HCEC 1CT (cell line): Measurements from ENCODE around the gene PSMD13.
"Not testable (repeated sequence)": the region's sequence is repeated elsewhere in the genome, so short reads cannot be mapped to it uniquely, and the experiment has no call there.

Experiments
- DNase-seq: peaks from one replicate; pipeline ENCODE4 v3.0.0-alpha.2; 2017

The PSMD13 gene

DNA sequence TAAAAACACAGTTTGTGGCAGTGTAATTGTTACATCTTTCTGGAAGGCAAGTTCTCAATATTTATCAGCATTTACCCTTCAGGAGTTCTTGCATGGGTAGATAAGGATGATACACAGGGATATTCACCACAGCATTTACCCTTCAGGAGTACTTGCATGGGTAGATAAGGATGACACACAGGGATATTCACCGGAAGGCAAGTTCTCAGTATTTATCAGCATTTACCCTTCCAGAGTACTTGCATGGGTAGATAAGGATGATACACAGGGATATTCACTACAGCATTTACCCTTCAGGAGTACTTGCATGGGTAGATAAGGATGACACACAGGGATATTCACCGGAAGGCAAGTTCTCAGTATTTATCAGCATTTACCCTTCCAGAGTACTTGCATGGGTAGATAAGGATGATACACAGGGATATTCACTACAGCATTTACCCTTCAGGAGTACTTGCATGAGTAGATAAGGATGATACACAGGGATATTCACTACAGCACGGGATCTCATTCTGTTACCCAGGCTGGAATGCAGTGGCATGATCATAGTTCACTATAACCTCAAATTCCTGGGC, 16.0 kb upstream of the PSMD13 start:
- not testable (repeated sequence) for DNase-seq

DNA sequence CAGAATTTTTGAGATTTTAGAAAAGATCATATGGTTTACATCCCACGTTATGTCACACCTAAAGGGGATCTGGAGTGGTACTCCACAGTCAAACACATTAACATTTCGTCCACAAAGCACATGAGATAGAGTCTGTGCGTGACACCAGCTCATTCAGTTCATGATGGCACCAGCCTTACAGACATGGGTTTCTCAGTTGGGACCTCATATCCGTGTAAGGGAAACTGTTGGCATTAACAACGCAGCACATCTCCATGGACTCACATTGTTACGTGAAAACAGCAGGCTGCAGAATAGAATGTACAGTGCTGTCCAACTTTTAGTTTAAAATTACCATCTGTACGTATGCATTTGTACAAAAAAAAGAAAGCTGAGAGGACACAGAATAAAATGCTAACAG, 15.2 kb upstream of the PSMD13 start:
- DNase-seq = no peak

DNA sequence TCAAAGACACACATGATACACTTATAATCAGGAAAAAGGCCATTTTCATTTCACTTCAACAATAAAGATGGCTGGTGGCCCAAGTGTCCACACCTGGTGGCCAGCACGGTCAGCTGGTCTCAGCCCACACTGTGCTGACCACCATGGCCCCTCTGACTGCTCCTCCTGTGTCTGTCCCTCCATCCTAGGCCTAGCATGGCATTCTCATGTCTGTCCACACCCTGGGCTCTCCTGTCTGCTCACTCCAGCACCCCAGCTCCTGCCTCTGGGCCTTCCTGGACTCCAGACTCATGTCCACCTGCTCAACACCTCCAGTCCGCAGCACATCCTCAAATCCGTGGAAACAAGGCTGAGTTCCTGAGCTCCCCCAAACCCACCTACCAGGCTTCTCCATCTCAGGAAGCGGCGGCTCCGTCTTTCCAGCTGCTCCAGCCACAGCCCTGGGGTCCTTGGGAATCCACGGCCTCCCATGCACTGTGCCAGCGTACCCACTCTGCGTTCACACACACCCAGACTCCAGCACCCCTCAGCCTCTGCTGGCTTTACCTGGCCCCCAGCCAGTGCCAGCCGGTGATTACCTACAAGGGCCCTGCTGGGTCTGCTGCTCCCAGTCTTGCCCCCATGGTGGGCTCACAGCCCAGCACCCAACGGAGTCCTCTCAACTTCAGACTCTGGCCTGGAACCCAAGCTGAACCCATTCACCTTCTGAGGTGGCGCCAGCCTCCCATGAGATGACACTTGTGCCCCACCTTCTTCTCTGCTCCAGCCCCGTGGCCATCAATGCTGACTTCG, 14.6 kb upstream of the PSMD13 start:
- no peak for DNase-seq

DNA sequence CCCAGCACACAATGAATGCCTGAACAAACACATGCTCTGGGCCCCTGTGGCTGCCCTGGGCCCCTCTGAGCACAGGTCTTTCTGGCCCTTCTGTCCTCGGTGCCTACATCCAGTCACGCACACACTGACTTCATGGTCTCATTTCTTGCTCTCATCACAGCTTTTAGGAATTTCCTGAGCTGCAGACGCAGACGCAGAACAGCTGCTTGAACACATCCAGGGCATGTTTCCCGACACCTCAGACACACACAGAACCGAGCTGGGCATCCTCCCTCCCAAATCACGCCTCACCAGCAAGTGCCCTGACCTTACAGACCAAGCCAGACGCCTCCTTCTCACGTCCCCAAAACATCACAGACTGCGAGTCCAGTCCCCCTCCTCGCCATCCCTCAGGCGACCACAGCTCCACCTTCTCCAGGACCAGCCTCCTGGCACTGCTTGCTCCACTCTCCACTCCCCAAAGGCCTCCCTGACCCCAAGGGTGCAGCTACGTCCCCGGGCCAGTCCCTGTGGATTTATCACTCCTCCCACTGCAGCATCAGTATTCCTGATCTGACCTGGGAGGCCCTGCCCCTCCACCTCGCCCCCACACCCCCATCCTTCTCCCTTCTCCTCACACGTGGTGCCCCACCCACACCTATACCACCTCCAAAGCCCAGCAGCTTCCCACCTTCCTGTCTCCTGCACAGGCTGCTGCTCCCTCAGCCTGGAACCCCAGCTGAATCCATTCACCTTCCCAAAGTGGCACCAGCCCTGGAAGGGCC, 13.6 kb upstream of the PSMD13 start:
- no peak for DNase-seq

DNA sequence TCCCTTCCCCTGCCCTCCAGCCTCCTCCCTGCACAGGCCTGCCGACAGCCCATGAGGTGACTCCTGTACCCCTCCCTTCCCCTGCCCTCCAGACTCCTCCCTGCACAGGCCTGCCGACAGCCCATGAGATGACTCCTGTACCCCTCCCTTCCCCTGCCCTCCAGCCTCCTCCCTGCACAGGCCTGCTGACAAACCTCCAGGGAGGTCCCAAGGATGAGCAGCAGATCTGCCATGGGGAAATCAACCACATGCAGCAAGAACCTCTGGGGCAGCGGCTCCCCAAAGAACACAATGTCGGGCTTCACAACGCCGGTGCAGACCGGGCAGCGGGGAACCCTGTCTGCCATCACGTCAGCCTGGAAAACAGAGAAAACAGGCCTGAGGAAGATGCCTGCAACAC, 12.9 kb upstream of the PSMD13 start:
- DNase-seq = no peak

DNA sequence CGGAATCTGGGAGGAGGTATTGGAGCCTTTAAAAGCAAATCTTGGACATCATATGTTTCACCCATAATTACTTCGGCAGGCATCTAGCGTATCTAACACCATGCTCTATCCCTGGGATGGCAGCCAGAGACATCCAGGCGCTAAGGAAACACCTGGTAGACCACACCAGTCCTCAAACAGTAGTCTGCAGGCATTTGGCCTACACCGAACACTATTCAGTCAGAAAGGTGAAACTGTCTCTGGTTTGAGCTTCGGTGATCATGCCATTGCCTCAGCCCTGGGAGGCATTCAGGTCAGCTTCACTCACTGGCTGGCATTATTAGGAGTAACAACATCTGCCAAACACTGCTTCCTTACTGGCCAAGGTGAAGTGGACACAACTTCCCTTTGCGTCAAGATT, 12.4 kb upstream of the PSMD13 start:
- DNase-seq = no peak

DNA sequence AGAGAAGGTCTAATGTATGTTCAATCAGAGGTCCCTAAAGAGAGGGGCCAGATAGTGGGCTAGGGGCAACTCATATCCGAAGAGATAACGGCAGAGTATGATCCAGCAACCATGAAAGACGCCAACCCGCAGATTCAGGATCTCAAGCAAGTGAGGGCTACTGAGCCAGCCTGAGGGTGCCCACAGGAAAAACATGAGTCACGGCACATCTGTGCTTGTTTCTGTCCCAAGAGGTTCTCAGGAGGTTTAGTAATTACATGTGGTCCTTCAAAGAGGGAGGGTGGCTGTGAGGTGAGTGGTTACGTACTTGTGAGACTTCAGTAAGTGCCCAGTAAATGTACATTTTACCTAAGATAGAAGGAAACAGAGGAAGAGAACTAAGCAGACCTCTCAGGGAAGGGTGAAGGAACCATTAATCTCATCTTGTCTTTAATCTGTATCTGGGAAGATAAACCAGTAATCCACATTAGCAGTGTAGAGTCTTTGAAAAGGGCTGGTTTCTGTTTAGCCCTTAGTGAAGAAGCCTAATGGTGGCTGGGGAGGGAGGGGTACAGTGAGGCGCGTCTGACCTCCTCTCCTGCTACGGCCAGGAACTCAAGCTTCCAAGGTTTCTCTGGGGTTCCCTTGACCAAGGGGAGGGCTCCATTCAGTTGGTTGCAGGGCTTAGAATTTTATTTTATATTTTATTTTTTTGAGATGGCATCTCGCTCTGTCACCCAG, 10.9 kb upstream of the PSMD13 start:
- DNase-seq = peak; percentile 27

DNA sequence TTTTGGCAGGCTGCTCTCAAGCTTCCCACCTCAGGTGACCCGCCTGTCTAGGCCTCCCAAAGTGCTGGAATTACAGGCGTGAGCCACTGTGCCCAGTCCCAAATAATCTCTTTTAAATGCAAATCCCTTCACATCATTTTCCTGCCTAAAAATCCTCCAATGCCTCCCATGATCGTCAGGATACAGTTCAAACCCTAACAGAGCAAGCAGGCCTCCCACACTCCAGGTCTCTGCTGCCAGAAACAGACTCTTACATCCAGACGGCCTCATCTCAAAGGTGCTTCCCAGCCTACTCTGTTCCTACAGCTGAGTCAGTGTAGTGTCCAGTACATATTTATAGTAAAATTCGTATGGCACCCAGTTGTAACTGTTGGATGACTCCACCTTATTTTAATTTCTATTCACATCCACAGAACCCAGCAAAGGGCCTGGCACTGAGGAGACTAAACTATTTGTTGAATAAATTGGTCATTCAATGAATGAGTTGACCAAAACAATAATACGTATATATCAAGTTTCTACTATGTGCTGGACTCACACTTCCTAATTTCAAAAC, 8.9 kb upstream of the PSMD13 start:
- DNase-seq = no peak

DNA sequence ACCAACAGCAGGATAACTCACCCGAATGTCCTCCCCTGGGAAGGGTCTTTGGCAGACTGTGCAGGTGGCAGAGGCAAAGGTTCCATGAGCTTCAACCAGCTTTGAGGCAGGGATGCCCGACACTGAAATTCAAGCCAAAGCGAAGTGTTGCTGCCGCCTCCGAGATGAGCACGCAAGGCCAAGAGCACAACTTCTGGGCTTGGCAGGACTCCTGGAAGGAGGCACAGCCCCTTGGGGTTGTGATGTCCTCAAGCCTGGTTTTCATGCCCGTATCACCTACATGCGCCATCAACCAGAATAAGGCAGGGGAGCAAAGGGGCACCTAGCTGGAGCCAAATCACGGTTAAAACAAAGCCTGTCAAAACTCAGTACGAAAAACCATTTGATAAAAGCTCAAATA, 6.3 kb upstream of the PSMD13 start:
- no peak for DNase-seq

DNA sequence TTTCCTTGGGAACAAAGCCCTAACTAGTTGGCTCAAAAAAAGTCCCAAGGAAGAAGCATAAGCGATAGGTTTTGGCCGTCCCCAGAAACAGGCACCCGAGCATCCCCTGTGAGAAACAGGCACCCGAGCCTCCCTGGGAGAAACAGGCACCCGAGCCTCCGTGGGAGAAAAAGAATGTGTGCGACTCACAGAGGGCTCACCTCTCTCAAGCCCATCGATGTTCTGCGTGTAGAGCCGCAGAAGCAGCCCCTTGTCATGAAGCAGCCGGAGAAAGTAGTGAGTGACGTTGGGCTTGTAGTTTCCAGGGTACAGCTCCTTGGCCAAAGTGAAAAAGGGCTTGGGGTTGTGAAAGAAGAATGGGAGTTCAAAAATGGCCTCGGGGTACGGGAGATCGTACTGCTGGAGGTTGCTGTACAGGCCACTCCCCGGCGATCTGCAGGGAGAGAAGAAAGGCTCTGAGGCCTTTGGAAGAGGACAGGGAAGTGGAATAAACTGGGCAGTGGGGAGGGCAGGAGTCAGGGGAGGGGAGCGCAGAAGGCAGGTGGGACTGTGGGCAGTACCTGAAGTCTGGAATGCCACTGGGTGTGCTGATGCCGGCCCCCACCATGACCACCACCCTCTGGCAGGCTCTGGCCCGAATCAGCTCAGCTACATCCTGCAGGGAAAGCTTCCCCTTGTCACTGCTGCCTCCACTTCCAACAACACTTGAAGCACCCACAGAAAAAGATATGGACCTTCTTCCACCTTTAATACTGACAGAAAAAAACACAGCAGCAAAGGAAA, 3.8 kb upstream of the PSMD13 start:
- no peak for DNase-seq

DNA sequence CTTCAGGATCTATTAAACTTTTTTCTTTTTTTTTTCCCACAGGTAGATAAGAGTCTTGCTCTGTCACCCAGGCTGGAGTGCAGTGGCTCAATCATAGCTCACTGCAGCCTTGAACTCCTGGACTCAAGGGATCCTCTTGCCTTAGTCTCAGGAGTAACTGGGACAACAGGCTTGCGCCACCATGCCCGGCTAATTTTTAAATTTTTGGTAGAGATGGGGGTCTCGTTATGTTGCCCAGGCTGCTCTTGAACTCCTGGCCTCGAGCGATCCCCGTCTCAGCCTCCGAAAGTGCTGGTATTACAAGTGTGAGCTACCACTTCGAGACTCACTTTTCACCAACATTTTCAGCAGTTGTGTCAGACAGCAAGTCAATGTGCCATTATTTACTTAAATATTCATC, 1.6 kb upstream of the PSMD13 start:
- DNase-seq = no peak

DNA sequence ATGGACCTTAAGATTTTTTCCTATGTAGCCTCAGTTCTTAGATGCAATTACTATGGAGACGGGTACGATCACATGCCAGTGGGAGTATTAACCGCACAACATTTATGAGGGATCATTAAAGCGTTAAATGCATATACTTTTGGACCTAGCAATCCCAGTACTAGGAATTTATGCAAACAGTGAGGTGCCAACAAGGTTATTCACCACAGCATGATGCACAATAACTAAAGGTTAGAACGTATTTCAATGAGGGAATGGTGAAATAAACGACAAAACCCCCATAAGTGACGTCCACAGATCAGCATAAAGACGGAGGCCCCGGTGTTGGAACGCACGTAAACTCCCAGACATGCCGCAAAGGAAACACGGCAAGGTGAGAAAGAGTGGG, 1.2 kb upstream of the PSMD13 start:
- no peak for DNase-seq

DNA sequence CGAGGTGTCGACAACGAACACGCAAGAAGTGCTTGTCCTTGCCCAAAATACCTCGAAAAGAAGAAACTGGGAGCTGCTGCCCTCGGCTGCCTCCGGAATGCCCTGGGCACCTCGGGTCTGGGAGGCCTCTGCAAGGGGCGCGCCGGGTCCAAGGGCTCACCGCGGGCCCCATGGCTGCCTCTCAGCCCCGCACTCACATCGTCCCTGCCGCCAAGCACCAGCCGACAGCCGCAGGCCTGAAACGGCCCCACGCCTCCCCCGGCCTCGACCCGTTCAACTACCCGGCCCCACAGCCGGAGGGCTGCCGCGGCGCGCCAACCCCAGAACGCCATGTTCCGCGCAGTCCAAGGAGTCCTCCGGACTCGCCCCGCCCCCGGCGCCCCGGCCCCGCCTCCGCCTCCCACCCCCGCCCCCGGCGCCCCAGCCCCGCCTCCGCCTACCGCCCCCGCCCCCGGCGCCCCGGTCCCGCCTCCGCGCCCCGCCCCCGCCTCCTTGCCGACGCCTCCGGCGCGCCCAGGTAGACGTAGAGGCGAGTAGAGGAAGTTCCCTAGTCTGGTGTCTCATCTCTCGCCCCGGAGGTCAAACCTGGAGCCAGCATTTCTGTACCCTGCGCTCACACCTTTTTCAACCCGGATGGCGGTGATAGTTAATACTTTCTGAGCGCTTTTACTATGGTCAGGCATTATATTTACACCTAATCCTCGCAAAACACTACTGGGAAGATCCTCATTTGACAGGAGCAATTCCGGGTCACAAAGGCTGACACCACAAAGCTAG, 591 bp upstream of the PSMD13 start, which contains the start of gene SIRT3:
SIRT3 (minus strand) TSS at position 346 of the 777 bp plus-strand sequence; CDS start at position 332, 14 bp downstream.
- DNase-seq = peak; percentile 76

DNA sequence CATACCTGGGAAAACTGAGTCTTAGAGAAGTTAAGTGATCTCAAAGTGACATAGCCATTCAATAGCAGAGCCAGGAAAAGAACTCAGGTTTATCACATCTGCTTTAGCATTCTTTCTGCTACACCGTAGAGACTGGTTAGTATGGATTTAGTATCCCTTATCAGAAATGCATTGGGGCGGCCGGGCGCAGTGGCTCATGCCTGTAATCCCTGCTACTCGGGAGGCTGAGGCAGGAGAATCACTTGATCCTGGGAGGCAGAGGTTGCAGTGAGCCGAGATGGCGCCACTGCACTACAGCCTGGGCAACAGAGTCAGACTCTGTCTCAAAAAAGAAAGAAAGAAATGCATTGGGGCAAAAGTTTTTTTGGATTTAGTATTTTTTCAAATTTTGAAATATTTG, 1.6 kb downstream of the PSMD13 start:
- not testable (repeated sequence) for DNase-seq

DNA sequence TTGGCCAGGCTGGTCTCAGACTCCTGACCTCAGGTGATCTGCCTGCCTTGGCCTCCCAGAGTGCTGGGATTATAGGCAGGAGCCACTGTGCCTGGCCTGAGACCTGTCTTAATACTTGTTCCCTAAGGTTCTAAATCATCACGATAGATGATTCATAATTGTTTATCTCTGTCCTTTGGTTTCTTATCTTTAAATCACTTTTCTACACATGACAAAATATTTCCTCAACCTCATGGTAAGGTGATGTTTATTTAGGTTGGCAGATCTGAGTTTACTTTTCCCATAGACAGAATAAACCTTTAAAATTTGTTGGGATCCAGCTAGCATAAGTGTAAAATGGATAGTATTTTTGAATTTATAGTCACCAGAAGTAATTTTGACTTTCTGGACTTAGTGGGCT, 3.5 kb downstream of the PSMD13 start:
- no peak for DNase-seq

DNA sequence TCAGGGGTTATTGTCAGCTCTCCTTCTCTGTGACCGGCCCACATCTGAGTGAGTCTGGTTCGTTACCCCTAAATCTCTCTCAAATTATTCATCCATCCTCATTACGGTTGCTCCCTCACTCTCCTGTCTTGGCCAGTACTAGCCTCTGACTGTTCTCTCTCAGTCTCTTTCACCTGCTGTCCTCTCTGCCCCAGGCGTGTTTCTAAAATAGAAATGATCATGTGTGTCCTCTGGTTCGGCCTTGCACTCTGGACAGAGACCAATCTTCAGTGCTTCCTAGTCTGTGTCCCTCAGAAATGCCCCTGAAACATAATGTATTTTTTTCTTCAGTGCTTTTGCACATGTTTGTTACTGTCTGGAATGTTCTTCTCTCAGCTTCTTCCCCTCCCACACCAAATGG, 4.9 kb downstream of the PSMD13 start:
- DNase-seq = no peak

DNA sequence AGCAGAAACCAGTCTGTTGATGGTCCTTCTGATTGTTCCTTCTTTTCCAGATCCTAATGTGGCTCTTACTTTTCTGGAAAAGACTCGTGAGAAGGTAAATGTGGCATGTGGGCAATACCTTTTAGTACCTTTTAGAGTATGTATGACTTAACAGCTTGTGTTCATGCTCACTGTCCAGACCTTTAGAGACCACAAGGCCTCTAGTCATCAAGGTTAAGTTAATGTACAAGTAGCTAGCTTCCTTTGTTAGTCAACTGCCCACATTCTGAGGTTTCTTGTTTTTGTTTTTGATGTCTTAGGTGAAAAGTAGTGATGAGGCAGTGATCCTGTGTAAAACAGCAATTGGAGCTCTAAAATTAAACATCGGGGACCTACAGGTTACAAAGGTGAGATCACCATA, 7.6 kb downstream of the PSMD13 start:
- no peak for DNase-seq

DNA sequence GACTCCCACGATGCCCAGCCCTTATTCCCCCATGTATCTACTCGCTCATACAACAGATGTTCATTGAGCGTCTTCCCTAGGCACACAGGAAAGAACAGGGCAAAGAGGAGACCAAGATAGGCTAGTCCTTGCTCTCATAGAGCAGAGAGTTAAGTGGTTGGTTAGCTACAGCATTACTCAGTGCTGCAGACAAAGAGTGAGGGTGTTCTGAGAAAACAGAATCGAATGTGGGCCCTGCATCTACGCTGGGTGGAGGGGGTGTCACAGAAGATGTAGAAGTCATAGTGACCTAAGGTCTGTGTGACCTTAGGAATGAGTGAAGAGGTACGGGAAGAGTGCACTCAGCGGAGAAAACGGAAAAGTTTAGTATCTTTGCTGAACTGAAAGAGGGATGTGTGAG, 12.3 kb downstream of the PSMD13 start:
- DNase-seq = no peak

DNA sequence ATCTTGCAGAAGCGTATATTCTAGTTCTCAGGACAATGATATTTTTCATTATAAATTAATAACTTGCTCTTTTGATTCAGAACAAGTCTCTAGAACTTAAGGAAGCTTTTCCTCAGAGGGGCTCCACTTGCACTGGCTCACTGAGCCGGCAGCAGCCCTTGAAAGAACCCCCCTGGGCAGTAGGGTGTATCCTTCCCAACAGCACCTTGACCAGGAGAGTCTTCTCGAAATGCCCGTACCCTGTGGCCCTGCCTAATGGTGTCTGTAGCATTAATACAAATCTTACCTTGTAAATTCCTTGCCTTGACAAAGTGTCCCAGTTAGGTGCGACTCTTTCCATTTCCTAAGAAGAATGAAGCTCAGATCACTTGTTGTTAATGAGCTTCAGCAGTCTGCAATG, 13.5 kb downstream of the PSMD13 start:
- no peak for DNase-seq

DNA sequence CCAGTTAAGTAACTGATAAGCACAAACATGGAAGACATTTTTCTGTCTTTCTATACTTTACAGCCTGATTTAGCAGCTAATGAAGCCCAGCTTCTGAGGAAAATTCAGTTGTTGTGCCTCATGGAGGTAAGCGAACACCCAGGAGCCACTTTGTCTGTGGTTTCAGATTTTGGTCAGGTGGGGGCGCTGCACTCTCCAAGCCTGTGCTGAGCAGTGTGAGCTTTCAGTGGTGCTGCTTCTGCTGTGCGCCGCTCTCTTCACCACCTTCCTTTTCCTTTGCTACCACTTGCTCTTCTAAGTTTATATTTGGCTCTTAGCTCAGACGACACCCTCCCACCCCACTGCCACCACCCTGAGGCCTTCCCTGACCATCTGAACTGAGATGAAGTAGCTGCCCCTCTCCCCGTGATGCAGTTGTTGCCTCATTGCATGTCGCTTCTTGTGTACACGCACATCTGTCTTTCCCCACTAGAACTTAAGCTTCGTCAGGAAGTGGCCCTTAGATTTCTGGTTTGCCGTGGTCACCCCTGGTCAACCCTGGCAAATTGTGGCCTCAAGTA, 14.0 kb downstream of the PSMD13 start:
- DNase-seq = peak; percentile 33

DNA sequence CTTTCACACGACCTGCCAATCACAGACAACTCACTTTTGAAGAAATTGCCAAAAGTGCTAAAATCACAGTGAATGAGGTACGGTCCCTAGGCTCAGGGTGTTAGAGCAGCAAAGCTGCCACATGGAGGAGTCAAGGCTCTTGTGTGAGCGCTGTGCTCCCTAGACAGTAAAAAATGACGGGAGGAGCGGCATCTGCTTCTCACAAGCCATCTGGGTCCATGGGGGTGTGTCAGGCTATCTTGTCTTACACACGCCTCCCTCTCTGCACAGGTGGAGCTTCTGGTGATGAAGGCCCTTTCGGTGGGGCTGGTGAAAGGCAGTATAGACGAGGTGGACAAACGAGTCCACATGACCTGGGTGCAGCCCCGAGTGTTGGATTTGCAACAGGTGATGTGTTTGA, 14.8 kb downstream of the PSMD13 start:
- DNase-seq = no peak
